GM19099 (cell line): Measurements from ENCODE around the gene STYXL1.

ENCODE experiments used
- POLR2A ChIP-seq: IDR thresholded peaks from 3 replicates; pipeline ENCODE4 v1.6.1; 2011; ENCODE audit warnings: low read depth; ENCODE audit not compliant: insufficient read length; ENCODE audit errors: extremely low read depth

STYXL1 gene

DNA sequence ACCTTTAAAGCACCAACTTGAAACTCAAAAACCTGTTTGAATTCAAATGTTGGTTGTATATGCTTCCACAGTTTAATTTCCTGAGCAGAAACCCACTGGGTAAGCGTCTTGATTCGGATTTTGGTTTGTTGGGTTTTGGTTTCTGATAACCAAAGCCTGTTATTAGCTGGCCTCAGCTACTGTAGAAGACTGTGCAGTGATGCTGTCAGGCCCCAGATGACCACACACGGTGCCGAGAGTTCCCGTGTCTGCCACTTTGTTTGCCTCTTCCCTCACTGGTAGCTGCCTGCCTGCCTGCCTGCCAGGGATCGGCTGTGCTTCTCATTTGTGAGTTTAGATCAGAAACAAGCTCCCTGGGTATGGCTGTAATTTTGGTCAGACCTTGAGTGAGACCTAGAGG is 5.7 kb upstream of the STYXL1 start:
- TF ChIP-seq POLR2A: no peak

DNA sequence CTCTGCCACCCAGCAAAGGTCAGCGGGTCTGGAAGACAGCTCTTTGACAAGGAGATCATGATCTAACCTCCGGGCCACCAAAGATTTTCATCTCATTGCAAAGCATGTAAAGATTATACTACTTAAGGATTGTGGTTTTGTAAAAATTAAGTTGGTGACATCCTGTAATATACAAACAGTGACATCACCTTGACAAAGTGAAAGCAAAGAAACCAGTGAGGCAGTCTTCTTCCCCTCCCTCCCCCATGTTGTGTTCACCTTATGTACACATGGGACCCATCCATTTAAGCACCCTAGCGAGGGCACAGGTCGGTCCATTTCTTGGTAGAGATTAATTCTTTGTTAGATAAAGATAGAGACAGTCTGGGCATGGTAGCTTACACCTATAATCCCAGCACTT is 4.0 kb upstream of the STYXL1 start:
- no peak for TF ChIP-seq POLR2A

DNA sequence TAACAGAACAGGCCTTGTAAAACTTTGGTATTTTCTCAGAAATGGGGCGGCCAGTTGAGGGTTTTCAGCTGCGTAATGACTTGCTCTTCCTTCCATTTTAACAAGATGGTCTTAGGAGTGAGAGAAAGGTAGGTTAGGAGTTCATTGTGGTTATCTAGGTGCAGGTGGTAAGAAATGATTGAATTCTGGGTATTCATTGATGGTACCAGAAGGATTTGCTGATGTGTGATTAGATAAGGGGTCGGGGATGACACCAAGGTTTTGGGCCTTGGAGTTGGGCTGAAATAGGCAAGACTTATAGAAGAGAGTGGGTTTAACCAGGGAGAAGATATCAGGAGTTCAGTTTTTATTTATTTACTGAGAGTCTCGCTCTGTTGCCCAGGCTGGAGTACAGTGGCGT is 2.7 kb upstream of the STYXL1 start:
- TF ChIP-seq POLR2A: no peak

DNA sequence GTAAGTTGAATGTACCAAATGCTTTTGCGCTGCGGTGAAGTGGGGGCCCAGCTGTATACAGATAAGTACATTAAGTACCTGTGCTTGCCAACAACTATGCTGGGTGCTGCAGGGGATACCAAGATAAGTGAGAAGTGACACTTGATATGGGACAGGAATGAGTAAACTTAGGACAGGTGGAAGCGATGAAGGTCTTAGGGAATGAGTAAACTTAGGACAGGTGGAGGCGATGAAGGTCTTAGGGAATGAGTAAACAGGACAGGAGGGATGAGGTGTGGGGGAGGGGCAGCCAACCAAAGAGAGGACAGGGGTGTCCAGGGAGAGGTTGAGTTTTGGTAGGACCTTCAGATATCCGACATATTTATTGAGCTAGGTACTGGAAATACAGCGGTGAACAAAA is 1.5 kb upstream of the STYXL1 start:
- TF ChIP-seq POLR2A: no peak

DNA sequence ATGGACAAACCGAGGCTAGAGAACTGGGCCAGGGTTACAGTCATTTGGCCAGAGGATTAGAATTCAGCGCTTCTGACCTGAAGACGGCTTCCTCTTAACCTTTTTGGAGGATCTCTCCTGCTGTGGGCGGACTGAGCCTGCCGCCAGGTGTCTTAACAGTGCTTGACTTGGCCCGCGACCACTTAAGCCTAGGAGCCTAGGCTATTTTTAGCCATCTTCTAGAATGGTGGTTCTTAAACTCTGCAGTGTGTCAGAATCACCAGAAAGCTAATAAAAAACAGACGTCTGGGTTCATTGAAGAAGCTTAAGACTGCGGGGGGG is 828 bp upstream of the STYXL1 start:
- no peak for TF ChIP-seq POLR2A

DNA sequence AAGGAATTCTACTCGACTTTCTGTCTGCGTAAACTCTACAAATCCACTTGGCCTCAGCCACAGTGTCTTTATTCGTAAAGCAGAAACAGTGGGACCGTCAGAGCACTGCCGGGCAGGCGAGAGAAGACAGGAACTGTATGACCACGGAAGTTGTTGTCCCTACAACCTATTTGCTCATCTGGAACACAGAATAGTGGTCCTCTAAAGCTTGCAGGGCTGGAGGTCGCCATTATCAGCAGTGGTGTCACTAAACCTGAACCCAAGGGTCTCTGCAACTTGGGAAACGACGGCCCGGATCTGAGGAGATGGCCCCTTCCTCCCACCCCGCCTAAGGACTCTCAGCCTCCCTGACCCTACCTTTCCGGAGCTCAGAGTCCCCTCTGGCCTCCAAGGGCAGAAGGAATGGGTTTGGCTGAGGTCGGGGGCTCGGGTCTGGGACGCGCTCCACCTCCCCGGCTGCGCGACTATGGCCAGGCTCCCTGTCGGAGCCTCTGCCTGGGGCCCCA is 442 bp downstream of the STYXL1 start:
- TF ChIP-seq POLR2A: no peak

DNA sequence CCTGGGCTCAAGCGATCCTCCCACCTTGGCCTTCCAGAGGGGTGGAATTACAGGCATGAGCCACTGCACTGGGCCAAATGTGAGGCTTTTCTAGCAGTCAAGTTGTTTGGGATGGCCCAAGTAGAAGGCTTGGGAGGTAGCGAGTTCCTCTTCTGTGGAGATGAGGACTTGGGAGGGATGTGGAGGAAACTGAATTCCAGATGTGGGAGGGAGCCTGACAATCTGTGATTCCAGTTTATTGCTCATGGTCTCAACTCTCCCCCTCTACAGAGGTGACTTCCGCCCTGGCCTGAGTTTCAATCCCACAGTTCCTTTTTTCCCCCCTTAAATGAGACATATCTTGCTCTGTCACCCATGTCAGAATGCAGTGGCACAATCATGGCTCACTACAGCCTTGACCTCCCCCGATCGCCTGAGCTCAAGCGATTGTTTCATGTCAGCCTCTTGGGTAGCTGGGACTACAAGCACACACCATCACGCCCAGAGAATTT is 3.4 kb downstream of the STYXL1 start:
- no peak for TF ChIP-seq POLR2A

DNA sequence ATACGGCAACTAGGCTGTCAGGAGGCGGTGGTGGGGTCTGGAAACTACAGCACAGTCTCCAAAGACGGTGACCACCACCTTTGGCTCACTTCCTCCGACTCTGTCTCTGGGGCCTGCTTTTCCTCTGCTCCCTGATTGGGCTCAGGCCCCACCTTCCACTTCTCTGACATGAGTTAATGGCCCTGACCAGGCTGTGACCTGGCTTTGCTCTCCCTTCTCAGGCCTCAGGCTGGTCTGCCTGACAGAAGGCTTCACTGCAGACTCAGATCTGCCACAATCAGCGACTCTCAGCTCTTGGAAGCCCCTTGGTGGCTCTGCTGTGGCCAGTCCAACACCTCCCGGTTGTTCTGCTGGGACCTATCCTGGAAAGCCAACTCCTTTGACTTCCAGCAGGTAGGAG is 7.7 kb downstream of the STYXL1 start:
- no peak for TF ChIP-seq POLR2A

DNA sequence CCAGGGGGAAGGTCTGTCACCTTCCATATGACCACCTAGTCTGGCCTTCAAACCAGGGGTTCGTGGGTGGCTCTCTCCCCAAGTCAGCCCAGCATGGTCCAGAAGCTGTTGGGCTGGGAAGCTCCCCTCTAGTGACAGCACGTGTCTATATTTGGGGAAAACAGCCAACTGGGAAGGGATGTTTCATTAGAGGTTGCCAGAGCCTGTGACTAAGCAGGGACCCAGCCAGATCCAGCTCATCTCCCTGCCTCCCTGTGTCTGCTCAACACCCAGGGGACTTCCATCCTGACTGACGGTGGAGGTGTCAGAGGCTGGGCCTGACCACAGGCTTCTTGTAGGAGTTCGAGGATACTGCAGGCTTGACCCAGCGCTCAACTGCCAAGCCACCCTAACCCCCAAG is 10.5 kb downstream of the STYXL1 start:
- TF ChIP-seq POLR2A: no peak

DNA sequence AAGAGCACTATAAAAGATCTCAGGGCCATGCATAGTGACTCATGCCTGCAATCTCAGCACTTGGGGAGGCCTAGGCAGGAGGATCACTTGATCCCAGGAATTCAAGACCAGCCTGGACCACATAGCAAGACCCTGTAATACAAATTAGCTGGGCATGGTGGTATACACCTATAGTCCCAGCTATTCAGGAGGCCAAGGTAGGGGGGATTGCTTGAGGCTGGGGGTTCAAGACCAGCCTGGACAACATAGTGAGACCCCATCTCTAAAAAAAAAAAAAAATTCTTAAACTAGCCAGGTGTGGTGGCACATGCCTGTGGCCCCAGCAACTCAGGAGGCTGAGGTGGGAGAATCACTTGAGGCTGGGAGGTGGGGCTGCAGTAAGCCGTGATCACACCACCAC is 15.8 kb downstream of the STYXL1 start:
- no peak for TF ChIP-seq POLR2A

DNA sequence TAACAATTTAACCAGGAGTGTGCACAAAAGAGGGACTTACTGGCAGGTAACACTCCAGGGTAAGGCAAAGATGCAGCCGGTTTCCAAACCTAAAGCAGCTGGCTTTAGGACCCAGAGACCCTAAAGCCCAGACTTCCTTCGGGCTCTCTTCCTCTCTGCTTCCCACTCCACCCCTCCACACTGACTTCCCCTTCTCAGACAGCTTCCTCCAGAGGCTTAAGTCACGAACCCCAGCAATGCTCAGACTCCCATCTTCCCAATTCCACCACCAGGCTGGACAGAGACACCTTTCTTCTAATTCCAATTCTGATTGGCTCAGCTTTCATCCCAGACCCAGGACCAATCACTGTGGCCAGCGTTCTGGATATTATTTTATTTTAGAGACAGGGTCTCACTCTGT is 24.8 kb downstream of the STYXL1 start:
- TF ChIP-seq POLR2A: no peak

DNA sequence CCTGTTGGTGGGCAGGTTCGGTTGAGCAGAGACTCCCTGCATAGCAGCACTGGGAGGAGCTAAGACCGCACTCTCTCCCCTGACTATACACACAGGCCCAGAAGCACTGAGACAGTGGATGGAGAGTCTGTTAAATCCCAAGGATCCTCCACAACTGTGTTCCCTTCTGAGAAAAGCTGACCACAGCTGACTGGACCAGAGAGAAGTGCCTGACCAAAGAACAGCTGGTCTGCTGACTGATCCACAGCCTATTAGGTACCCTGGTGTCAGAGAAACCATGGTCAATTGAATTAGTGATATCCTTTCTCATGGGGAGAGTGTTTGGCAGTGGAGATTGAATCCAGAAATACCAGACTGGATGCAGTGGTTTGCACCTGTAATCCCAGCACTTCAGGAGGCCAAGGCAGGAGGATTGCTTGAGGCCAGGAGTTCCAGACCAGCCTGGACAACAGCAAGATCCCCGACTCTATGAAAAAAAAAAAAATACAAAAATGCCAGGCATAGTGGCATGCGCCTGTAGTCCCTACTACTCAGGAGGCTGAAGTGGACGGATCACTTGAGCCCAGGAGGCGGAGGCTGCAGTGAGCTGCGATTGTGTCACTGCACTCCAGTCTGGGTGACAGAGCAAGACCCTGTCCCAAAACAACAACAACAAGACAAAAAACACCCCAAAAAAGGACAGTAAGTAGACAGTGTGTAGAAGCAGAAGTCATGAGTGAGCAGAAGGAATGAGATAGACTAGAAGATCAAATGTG is 25.6 kb downstream of the STYXL1 start:
- TF ChIP-seq POLR2A: no peak

DNA sequence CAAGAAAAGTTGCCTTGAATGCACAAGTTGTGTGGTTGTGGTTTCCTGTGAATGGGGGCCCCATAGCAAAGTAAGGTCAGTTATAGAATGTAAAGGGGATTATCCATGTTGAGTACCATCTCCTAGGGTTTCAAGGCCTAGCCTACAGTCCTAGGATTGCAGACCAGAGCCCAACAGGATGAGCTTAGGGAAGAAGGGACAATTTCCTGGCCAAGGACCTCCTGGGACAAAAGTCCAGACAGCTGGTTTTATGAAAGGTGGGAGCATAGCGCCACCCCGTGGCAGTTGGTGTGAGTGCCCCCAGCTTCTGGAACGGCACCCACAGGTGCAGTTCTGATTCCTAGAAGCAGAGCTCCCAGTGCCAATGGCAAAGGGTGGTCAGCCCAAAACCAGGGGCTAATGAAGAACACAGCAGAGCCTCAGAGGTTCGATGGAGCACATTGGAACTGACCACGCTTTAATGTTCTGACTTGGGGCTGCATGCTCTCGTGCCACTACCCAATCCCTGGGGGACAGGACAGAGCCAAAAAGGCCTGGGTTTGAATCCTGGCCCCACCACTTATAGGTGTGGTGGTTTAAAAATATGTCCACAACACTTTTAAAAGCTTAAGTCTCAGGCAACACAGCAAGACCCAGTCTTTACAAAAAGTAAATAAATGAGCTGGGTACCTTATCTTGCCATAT is 27.6 kb downstream of the STYXL1 start:
- no peak for TF ChIP-seq POLR2A

DNA sequence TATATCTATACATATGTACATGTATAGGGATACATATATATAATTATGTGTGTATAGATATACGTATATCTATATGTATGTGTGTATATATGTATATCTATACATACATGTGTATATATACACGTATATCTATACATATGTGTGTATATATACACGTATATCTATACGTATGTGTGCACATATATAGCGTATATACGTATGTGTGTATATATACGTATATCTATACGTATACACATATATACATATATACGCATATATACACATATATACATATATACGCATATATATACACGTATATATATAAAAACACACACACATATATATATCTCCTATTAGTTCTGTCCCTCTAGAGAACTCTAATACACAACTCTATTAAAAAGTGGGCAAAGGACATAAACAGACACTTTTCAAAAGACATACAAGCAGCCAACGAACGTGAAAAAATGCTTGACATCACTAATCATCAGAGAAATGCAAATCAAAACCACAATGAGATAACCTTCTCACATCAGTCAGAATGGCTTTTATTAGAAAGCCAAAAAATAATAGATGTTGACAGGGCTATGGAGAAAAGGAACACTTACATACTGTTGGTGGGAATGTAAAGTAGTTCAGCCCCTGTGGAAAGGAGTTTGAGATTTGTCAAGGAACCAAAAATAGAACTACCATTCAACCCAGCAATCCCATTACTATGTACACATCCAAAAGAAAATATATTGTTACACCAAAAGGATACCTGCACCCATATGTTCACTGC is 31.4 kb downstream of the STYXL1 start:
- no peak for TF ChIP-seq POLR2A

DNA sequence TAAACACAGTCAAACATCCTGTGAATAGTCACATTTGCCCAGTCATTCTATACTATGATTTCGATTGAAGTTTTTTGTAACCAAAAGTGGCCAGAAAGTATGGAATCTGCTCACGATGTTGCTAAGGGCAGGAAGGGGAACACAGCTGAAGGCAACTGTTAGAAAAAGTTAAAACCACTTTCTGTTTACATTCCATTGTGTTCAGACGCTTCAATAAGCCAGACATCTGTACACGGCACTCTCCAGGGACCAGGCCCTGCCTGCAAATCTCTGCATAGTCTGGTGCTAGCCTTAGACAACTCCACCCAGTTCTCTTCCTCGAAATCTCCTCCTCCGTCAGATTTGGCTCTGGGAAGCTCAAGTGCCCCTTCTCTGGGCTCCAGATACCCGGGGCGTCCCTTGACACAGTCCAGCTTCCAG is 36.3 kb downstream of the STYXL1 start:
- TF ChIP-seq POLR2A: no peak
